GM12892 (cell line): ENCODE results near the gene RAB4A.

Experiments
- DNase-seq: peaks from one replicate; pipeline ENCODE4 v3.0.0; 2011; ENCODE audit not compliant: insufficient read length
- FAIRE-seq: peaks from 2 replicates; lab custom pipeline; 2011; peaks lifted over from hg19 to GRCh38; lab: Jason Lieb, UNC
- POLR2A ChIP-seq: IDR thresholded peaks from 2 replicates; pipeline ENCODE4 v1.6.1; 2011; ENCODE audit warnings: low read depth, low read length, control low read depth
- POLR2AphosphoS5 ChIP-seq: IDR thresholded peaks from 2 replicates; pipeline ENCODE4 v1.6.1; 2011; ENCODE audit warnings: low read depth, low read length, control low read depth
- TAF1 ChIP-seq: IDR thresholded peaks from 2 replicates; pipeline ENCODE4 v1.6.1; 2011; ENCODE audit warnings: low read depth, mild to moderate bottlenecking, control low read depth, low read length, borderline replicate concordance

Gene RAB4A

GRCh38 chr1:229295745-229296144 is 24.8 kb downstream of the RAB4A start:
- no peak for TF ChIP-seq TAF1
- no peak for TF ChIP-seq POLR2A
- no peak for TF ChIP-seq POLR2AphosphoS5
- FAIRE-seq (no peak), DNase-seq (no peak)

GRCh38 chr1:229296541-229296941 is 25.6 kb downstream of the RAB4A start:
- TF ChIP-seq TAF1: no peak
- no peak for TF ChIP-seq POLR2AphosphoS5
- TF ChIP-seq POLR2A: no peak
- FAIRE-seq: no peak
- no peak for DNase-seq

- DNase-seq: no peak
- FAIRE-seq: no peak
- TF ChIP-seq POLR2AphosphoS5 (no peak), POLR2A (no peak), TAF1 (no peak)
Observed at GRCh38 chr1:229297746-229298145, 26.8 kb downstream of the RAB4A start.

GRCh38 chr1:229298420-229298819 is 27.5 kb downstream of the RAB4A start:
- FAIRE-seq (no peak), DNase-seq (no peak)
- TF ChIP-seq TAF1: no peak
- TF ChIP-seq POLR2AphosphoS5: no peak
- no peak for TF ChIP-seq POLR2A

GRCh38 chr1:229298887-229299503 is 28.1 kb downstream of the RAB4A start:
- DNase-seq (no peak), FAIRE-seq (no peak)
- TF ChIP-seq TAF1 (no peak), POLR2A (no peak)

GRCh38 chr1:229300099-229300757 is 29.3 kb downstream of the RAB4A start:
- FAIRE-seq (no peak), DNase-seq (no peak)
- TF ChIP-seq POLR2AphosphoS5: no peak
- no peak for TF ChIP-seq TAF1
- no peak for TF ChIP-seq POLR2A

GRCh38 chr1:229302740-229303139 is 31.8 kb downstream of the RAB4A start:
- TF ChIP-seq POLR2AphosphoS5: no peak
- no peak for TF ChIP-seq POLR2A
- no peak for TF ChIP-seq TAF1
- DNase-seq (no peak), FAIRE-seq (no peak)

GRCh38 chr1:229303855-229304254 is 32.9 kb downstream of the RAB4A start:
- no peak for FAIRE-seq
- no peak for TF ChIP-seq POLR2A
- TF ChIP-seq POLR2AphosphoS5: no peak
- TF ChIP-seq TAF1: no peak
- DNase-seq: no peak

GRCh38 chr1:229305392-229305791 is 34.5 kb downstream of the RAB4A start:
- FAIRE-seq (no peak), DNase-seq (no peak)
- TF ChIP-seq TAF1 (no peak), POLR2A (no peak), POLR2AphosphoS5 (no peak)

GRCh38 chr1:229309074-229309473 is 38.2 kb downstream of the RAB4A start:
- DNase-seq (no peak), FAIRE-seq (no peak)
- TF ChIP-seq POLR2A (no peak), TAF1 (no peak), POLR2AphosphoS5 (no peak)

- FAIRE-seq: no peak
- TF ChIP-seq POLR2AphosphoS5: no peak
- DNase-seq: no peak
Observed at GRCh38 chr1:229309684-229310083, 38.8 kb downstream of the RAB4A start.

GRCh38 chr1:229310833-229311232 is 39.9 kb downstream of the RAB4A start:
- DNase-seq (no peak), FAIRE-seq (no peak)
- TF ChIP-seq POLR2AphosphoS5 (no peak), POLR2A (no peak), TAF1 (no peak)

- DNase-seq: no peak
- no peak for FAIRE-seq
- TF ChIP-seq POLR2AphosphoS5 (no peak), TAF1 (no peak), POLR2A (no peak)
Observed at GRCh38 chr1:229316166-229316565, 45.3 kb downstream of the RAB4A start.

- no peak for FAIRE-seq
- DNase-seq: no peak
- TF ChIP-seq TAF1 (no peak), POLR2AphosphoS5 (no peak), POLR2A (no peak)
Observed at GRCh38 chr1:229318056-229318455, 47.1 kb downstream of the RAB4A start.

GRCh38 chr1:229319487-229319886 is 48.6 kb downstream of the RAB4A start:
- no peak for TF ChIP-seq POLR2A
- no peak for TF ChIP-seq POLR2AphosphoS5
- TF ChIP-seq TAF1: no peak
- FAIRE-seq (no peak), DNase-seq (no peak)
